Measurements from ENCODE around the gene FAM240B.

The FAM240B gene

DNA sequence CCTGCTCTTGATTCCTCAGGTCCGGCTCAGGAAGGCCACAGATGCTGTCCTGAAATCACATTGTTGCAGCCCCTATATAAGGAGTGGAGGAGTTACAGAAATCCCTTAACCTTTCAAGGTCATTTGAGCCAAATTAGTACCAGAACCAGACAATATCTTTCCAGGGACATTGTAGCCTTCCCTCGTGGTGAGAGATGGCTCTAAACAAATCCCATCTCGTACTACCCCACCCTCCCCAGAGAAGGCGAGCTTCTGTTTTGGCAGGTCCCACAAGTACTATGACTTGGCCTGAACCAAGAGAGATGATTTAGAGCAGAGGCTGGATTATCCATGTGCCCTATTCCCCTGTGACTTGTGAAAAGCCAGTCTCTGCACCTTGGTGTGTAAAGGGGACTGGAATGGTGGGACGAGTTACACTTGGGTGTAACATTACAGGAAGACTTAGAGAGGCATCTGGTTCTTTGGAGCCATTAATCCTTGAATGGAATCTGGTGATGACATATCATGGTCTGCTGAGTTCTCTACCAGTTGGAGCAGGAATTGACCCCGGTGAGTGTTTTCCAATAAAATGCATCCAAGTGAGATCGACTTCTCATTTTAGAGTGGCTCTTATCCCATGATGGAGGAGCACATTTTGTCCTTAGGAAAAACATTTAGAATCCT is at the start of gene FAM240B:
Gene FAM240B, minus strand, starts transcription at position 51 of the 663 bp plus-strand sequence. CDS start 16,134 bp downstream, outside the sequence.
- no peak for DNase-seq

DNA sequence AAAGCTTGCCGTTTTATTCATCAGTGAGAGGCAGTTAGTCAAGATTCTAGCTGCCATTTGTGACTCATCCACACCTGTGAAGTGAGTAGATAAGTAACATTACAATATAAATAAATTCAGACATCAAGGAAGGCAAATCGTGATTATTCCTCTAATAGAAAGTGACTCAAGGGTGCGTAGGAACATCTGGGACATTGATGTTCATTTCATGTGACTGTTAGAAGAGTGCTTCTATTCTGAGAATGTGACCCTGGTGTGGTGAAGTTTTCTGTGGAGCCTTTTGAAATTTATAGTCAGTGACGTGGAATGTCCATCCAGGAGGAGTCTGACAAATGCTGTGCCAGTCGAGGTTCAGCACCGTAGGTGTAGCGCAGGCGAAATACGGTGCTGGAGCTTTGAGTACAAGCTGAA is 48.4 kb upstream of the FAM240B start:
- no peak for DNase-seq

DNA sequence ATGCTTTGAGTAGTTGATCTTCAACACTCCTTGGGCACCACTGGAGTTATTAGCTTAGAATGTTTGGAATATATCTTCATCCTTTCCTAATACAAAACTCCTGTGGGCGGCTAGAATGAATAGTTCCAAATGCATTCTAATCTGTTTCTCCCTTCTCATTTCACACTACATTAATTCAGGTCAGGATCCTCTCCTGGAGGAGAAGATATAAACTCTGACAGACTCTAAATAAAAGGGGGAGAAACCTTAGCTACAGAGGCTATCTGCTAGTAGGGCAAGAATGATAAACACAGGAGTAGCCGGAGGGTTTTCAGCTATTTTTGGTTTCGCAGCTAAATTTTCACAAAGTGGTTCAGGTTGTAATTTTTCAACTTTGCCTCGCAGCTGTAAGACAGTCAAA is 45.2 kb upstream of the FAM240B start:
- no peak for DNase-seq

DNA sequence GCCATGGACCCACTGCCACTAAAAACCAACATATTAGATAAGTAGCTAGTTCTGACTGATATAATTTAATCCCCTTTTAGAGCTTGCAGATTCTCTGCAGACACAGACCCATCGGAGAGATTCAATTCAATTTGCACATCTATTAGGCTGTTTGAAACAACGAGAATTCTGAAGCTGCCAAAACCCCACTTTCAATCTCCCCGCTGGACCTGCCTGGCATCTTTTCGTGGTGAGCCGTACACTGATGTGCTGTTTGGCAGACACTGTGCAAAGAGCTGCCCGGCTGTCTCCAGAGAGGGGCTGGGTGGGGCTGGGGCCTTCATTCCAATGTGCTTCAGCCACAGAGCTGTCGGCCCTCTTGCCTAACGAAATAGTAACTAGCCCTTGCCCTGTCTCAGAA is 42.1 kb upstream of the FAM240B start:
- DNase-seq, result no peak

DNA sequence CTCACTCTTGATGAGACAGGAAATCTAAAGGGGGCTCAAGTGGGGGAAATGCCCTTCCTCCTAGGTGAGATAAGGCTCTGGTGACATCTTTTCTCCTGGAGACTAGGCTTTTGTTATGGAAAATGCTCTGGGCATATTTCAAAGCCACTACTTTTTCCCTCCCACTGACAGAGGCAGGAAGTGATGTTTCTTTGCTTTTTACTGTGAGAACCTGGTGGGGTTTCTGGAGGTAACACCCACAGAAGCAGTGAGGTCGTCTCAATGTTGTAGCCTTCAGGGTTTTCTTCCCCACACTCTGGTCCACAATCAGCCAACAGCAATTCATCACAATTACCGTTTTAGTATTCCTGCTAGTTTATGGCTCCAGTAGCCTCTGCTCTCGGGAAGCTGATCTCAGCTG is 41.4 kb upstream of the FAM240B start:
- no peak for DNase-seq

DNA sequence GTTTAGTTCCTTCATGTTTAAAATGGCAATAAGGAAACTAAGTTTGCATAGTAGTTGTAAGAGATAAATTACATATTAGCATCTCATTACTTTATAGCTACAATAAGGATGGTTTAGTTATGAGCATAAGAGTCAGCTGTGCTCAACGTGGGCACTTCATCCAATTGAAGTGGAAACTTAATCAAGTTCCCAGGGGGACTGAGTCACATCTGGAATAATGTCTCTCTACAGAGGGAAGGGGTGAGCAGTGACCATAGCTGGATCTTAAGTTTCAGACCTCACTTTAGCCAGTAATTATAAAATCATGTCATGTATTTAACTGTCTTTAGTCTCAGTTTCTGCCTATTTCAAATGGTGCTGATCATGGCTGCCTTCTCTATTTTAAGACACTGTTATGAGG is 36.8 kb upstream of the FAM240B start:
- DNase-seq, result no peak

DNA sequence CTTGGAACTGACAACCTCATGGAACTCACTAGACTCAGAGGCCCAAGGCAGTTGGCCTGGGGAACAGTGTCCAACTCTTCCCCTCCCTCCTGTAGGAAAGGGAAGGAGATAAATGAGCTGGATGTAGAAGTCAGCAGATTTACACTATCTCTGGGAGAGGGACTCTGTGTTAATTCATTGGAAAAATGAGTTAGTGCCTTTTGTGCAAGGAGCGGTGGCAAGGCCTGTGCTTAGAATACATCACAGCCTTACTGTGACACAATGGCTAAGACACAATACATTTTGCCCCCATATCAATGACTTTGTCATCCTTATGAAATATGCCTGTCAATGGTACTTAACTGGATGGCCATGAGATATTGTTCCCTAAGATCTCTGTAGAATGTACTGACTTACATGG is 28.0 kb upstream of the FAM240B start:
- no peak for DNase-seq

DNA sequence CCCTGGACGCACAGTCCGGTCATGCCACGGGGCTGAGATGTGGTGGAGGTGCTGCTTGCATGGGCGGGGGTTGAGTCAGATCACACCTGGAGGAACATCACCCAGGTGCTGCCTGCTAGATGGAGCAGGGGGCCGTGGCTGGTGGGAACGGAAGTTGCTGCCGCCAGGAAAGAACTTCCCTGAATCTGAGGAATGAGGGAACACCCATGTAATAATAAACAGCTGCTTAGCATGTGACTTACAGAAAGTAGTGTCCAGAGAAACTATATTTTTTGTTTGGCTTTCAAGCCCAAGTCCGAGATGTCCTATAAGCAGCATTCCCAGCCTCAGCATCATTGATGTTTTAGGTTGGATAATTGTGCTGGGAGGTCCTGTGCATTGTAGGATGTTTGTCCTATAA is 27.1 kb upstream of the FAM240B start:
- DNase-seq, result no peak

DNA sequence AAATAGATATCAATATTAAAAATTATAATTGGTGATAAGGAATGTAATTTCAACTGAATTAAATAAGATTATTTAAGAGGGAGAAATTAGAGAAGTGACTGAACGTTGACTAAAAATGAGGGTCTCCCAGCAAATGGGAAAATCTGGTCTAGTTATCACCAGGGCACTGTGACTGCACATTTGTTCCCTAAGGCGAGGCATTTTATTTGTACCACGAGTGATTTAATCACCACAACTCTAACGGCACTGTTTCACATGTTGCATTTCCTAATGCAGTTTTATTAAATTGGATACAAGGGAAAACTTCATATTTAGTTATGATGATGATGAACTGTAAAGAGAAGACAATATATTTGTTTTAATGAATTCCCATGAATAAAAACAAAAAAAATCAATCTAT is 26.4 kb upstream of the FAM240B start:
- DNase-seq, result no peak

DNA sequence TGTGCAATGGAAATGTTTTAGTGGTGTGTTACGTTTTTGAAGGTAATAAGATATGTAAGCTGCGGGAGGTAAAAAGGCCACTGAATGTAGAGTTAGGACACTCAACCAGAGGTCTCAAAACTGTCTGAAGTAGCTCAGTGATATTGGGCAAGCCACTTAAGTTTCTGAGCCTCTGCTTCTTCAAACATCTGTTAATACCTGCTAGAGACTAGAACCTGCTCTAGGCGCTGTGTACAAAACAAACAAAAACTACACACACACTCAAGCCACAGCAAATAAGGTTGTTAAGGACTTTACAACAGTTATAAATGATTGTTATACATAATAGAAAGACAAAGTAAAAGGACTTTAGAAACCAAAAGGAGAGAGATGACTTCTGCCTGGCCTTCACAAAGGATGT is 24.6 kb upstream of the FAM240B start:
- DNase-seq, result no peak

DNA sequence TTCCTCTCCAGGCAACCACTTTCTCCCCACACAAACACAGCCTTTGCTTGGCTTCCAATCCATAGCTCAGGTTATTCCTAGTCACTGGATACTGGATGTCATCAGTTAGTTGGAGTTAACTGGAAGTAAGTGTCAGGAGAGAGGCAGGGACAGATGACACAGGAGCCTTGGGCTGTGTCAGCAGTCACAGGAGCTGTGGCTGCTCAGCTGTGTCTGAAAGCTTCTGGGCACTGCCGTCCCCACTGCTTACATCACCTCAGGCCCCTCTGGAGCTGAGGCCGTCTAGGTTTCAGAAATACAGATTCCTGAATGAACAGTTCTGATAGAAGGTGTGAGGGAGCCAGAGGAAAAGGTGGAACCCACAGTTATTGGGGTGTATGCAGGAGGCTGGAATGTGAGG is 17.3 kb upstream of the FAM240B start:
- no peak for DNase-seq

DNA sequence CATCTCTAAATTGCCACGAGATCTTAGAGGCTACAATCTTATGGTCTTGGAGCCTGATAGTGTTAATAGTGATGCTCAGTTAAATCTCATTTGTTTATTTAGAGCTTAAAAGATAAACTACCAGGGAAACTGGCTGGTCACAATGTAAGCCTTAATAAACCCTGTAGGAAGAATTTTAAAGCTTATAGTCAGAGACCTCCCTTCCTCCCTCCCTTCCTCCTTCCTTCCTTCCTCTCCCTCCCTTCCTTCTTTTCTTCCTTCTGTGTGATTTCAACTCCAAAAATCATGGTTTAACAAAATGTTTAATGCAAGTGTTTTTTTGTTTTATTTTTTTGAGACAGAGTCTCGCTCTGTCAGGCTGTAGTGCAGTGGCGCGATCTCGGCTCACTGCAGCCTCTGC is 14.9 kb upstream of the FAM240B start:
- DNase-seq, result no peak

DNA sequence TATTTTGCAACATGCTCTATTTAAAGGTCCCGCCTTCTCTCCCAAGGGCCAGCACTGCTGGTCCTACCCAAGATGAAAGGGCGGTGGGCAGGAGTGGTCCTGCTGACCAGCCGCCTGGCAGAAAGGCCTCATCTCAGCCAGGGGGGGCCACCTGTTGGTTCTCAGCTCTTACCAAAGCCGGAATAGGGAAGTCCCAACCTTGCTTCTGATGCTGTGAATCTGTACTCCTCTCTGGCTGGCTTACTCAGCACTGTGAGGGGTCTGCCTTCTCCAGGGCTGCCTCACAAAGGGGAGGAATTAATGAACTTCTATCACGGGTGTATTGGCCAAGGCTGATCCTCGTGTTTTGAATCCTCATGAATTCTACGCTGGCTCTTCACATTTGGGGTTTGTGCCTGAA is 13.6 kb upstream of the FAM240B start:
- DNase-seq, result no peak

DNA sequence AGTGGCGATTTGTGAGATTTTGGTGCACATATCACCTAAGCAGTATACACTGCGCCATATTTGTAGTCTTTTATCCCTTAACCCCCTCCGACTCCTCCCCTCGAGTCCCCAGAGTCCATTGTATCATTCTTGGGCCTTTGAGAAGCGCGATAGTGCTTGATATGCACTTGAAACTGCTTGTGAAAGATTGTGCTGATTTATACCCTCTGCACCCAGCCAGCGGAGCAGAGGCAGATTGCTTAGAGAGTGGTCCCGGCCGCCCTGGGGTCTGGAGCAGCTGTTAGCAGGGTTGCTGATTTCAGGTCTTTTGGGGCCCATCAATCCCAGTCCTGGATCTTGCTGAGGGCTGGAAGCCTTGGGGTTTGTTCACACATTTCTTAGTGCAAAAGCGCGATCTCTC is 13.0 kb upstream of the FAM240B start:
- DNase-seq, result no peak

DNA sequence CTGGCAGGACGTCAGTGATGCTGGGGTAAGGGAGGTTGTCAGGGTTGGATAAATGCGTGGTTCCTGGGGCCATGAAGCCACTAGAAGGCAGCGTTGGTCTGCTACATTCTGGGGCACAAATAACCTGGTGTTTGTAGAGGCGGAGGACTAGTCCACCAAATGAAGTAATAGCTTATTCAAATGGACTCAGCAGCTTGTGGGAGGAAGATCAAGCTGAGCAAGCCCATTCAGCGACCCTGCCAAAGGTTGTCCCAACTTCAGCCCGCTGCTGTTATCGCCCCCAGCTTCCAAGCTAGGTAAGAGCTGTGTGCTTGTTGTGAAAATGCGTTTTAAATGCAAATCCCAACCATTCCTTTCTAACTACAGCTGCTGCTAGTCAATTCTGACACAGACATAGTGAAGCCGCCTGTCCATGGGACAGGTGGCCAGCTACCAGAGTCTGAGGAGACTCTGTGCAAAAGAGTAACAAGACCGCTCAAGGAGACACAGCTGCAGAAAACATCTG is 7.6 kb upstream of the FAM240B start:
- DNase-seq, result no peak

DNA sequence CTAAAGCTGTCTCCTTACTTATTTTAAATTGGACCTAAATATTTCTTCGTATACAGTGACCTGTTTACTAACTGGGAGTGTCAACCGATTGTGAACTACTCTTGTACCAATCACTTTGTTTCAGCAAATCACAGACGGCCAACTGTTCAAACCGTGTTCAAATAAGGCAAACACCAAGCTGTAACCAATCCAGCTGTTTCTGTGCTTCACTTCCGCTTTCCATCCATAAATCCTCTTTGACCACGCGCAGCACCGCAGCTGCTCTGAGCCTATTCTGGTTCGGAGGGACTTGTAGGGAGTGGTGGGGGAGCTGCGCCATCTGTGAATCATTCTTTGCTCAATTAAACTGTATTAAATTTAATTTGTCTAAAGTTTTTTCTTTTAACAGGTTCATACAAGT is 4.8 kb upstream of the FAM240B start:
- DNase-seq, result no peak

DNA sequence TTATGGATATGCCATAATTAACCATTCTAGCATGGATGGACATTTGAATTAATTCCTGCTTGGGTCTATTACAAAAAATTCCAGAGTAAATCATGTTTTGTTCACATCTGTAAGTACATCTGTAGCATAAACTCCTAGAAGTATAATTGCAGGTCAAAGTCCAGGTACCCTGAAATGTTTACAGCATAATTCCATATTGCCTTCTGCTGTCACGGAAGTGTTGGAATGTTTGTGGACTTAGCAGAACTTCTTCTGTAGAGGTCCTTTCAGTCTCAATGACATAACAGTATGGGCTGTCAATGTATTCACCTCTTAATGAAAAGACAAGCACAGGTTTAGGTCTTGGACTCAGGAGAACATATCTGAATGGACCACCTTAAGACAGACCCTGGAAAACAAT is 1.8 kb downstream of the FAM240B start:
- DNase-seq, result no peak

DNA sequence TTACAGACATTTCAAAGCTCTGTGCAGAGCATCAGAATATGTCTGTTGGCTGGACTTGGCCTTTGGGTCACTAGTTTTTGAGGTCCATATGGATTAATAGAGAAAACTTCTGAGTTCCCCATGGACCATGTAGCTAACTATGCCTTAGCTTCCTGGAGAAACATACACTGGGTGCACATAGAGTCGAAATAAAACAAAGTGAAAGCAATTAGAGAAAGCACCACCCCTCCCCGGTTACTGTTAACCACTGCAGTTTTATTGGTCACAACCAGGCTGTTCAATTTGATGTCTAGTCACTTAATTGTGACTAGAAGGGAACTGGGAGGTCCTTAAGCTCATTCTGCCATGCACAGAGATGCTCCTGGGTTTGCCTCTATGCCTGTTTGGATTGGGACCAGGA is 4.2 kb downstream of the FAM240B start:
- DNase-seq, result no peak

DNA sequence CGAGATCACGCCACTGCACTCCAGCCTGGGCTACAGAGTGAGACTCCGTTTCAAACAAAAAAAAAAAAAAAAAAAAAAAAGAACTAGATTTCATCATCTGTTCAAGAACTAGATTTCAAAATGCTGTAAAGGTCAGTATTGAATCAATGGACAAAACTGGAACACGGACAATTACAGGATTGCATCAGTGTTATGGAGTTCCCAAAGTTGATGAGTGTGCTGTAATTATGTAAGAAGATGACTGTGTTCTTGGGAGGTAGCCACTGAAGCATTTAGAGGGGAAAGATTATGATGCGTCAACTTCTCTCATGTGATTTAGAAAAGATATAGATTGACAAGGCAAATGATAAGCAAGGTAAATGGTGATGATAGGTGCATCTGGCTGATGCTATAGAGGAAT is 6.5 kb downstream of the FAM240B start:
- DNase-seq, result no peak

DNA sequence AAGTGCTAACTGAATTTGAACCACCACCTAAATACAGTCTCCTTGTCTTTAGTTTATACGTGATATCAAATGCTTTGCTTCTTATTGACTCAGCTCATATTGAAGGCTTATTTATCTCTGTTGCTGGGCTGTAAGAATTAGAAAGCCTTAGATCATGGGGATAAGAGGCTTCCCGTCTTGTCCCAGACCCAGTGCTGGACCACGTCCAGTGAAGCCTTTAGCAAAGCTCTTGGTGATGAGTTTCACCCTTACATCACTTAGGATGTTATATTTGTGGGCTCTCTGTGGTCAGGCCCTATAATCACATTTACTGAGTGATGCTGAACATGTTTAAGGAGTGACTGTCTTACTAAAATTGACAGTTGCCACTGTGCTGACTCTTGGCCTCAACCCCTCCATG is 11.2 kb downstream of the FAM240B start:
- no peak for DNase-seq

DNA sequence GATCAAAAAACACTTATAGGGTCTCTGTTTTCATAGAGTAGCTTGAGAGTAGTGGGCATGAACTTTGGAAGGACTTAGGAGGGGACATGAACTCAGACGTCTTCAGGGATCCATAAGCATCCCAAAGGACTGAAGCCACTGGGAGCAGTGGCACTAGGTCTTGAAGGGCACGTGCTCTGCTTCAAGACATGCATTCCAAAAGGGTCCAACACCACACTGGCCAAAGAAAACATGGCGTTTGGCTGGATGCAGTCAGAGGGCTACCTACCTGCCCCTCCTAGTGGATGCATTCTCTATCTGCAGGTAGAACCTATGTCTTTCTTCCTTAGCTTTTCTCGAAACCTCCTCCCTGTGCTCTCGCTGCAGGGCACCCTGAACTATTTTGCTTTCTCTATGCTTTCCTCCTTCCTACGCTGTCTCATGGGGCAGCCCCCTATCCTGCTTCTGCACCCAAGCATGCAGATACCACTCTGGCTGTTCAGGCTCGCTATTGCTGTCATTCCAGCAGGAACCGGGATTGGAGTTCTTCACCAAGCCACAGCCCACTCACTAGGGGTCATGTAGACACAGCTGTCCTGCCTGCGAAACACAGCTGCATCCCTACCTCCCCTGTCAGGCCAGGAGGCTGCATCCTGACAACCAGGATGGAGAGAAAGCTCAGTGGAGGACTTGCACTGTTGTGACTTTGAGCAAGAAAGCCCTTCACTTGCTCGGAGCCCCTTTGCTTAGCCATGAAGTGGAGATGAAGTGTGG is 11.9 kb downstream of the FAM240B start:
- no peak for DNase-seq

DNA sequence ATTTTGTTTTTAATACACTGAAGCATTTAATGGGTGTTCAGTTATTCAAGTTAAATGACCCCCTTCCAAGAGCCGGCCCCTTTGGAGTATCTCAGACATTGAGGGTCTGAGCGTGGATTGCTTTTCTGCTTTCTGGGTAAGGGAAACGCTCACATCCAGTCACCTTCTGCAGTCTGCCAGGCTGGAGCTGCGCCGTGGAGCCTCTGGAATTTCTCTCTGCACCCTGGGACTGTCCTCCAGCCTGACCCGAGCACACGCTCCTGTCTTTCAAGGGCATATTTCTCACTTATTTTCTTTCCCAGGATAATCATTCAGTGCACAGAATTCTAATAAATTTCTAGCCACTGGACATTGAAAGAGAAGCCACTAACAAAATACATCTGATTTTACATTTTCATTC is 13.4 kb downstream of the FAM240B start:
- no peak for DNase-seq

DNA sequence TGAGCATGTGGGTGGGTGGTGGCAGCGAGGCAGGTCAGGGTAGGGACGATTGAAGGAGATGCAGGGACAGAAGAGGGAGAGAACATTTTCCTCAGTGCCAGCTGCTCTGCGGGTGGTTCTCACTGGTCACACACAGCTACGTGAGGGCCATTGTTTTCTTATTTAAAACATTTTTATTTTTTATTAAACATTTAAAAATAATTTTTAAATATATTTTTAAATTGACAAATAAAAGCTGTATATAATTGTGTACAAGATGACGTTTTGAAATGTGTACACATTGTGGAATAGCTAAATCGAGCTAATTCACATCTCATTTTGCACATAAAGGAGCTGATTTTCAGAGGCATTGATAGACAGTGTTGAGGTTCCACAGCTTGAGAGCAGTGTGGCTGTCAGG is 14.0 kb downstream of the FAM240B start:
- DNase-seq, result no peak

DNA sequence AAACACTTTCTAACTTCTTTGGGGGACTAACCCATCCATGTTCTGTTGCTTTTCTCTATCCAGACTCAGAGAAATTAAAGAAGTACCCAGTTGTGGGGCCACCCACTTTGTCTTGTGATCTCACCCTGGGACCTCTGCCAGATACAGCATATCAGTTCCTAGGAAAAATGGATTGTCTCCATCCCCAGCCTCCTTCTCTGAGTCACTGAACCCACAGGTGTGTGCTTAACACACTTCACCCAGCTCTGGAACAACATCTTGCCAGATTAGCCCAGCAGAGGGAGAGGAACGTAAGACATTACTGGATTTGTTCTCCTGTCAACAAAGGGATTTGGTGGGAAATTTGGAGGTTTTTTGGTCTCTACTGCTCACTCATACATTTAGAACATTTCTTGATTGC is 19.2 kb downstream of the FAM240B start:
- no peak for DNase-seq

DNA sequence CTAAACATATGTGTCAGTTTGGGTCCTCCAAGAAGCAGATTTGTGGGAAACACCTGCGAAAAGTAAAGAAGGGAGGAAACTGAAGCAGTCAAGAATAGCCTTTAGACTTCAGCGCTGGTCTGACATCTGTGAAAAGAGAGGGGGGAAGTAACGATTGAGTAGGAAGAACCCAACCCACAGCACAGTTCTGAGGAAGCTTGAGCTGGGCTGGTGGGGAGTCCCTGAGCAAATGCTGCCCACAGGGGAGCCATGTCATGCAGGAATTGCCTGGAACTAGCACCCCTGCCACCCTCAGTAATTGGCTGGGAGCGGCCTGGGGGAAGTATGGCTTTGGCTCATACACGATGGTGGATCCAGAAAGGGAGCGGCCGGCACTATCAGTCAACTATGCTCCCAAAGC is 20.6 kb downstream of the FAM240B start:
- DNase-seq, result no peak

All from activated gamma-delta T cell treated with Interleukin-2 at 50 U/mL for 16 hours (primary cell).